Measurements from ENCODE around the gene MMP10.

Gene MMP10

DNA sequence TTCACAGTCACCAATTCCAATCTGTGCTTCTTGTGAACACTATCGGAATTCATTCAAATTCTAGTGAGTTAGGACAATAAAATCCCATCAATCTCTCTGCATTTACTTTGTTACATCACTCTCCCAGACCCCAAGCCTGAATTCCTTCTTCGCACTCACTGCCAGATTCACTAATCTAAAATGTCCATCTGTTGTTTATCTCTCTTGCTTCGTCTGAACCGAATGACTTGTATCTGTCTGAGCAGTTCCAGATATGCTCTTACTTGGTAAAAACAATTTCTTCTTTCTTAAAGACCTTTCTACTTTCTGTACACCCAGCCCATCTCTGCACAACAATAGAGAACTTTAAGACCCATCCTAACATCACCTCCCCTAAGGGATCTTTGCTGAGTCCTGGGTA is 7.0 kb downstream of the MMP10 start:
- in situ Hi-C loops (cut with MboI; ENCODE audit: low sequenced_read_pairs, unreplicated experiment) = no loop called here
- TF ChIP-seq, protein P1, sequence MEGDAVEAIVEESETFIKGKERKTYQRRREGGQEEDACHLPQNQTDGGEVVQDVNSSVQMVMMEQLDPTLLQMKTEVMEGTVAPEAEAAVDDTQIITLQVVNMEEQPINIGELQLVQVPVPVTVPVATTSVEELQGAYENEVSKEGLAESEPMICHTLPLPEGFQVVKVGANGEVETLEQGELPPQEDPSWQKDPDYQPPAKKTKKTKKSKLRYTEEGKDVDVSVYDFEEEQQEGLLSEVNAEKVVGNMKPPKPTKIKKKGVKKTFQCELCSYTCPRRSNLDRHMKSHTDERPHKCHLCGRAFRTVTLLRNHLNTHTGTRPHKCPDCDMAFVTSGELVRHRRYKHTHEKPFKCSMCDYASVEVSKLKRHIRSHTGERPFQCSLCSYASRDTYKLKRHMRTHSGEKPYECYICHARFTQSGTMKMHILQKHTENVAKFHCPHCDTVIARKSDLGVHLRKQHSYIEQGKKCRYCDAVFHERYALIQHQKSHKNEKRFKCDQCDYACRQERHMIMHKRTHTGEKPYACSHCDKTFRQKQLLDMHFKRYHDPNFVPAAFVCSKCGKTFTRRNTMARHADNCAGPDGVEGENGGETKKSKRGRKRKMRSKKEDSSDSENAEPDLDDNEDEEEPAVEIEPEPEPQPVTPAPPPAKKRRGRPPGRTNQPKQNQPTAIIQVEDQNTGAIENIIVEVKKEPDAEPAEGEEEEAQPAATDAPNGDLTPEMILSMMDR (IDR thresholded peaks at IDR 0.05; ENCODE audit: borderline replicate concordance, control extremely low read depth, extremely low read depth, insufficient read depth, missing control alignments) = no peak
- no peak for DNase-seq (ENCODE audit: low spot score)

DNA sequence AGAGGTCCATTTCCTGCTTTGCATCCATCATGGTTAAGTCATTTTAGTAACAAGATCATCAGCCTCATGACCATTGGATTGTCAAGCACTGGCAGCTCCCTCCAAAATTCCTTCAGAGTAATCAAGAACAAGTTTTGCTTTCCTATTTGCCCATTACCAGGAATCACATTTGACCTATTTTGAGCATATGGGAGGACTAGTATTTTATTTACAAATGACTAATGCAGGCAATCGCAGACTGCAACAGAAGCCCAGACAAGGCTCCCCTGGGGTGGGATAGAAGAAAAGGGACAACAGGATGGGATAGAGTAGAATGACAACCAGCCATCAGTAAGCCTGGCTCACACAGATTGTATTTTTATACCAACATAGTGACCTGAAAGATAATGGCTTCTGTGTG is 9.1 kb downstream of the MMP10 start:
- TF ChIP-seq, protein P1 (IDR thresholded peaks at IDR 0.05; ENCODE audit: borderline replicate concordance, control extremely low read depth, extremely low read depth, insufficient read depth, missing control alignments) = no peak
- in situ Hi-C loops (cut with MboI; ENCODE audit: low sequenced_read_pairs, unreplicated experiment) = no loop called here
- no peak for DNase-seq (ENCODE audit: low spot score)

DNA sequence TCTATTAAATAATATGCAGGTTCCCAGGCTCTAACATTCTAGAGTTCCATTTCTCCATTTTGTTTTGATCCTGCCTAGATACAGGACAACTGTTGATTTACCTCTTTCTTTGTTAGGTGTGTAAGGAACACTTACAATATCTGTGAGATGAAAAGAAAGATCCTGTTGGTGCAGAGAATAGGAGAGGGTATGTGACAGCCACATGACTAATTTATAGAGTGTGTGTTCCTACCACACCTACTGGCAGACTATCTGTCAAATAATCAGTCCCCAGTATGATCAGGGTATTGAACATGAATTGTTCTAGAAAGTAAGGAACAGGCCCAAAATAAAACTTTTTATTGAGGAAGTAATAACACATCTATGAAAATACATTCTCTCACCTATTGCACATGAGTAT is 10.2 kb downstream of the MMP10 start:
- TF ChIP-seq, protein P1 (IDR thresholded peaks at IDR 0.05; ENCODE audit: borderline replicate concordance, control extremely low read depth, extremely low read depth, insufficient read depth, missing control alignments) = no peak
- no peak for DNase-seq (ENCODE audit: low spot score)
- in situ Hi-C loops (cut with MboI; ENCODE audit: low sequenced_read_pairs, unreplicated experiment) = no loop called here

DNA sequence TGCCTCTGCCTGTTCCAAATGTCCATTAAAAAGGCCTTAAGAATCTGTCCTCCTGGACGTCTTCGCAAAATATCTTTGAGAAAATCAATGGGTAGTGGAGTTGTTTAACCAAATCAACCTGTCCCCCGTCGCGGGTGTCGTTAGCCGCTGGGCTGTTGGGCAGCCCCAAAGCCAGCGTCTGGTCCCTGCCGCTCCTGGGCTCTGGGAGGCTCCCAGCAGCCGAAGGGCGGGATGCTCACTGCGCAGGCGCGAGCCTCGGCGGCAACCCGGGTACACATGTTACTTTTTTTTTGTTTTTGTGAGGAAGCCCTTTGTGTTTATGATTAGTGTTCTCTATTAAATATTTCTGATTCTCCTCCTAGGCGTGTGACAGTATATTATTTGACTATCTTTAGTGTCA is 12.6 kb downstream of the MMP10 start:
- DNase-seq (ENCODE audit: low spot score) = no peak
- in situ Hi-C loops (cut with MboI; ENCODE audit: low sequenced_read_pairs, unreplicated experiment) = no loop called here
- TF ChIP-seq, protein P1 (IDR thresholded peaks at IDR 0.05; ENCODE audit: borderline replicate concordance, control extremely low read depth, extremely low read depth, insufficient read depth, missing control alignments) = no peak

DNA sequence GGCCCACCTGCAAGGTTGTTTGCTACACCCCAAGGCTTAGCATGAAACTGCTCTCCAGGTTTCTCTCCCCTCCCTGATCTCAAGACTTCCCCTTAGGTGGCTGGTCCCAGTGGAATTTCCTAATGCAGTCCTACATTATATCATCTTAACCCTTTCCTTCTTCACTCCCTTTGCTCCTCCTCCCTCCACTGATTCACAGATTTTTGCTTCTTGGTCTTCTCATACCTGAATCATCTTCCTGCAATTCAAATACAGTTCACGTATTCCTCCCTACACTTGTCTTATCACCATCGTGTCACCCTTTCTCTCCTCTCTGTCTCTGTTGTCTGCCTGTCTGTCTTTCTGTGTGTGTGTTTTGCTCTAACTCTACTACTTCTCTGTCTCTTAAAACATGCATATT is 17.0 kb downstream of the MMP10 start:
- in situ Hi-C loops (cut with MboI; ENCODE audit: low sequenced_read_pairs, unreplicated experiment) = no loop called here
- no peak for DNase-seq (ENCODE audit: low spot score)
- TF ChIP-seq, protein P1 (IDR thresholded peaks at IDR 0.05; ENCODE audit: borderline replicate concordance, control extremely low read depth, extremely low read depth, insufficient read depth, missing control alignments) = no peak

DNA sequence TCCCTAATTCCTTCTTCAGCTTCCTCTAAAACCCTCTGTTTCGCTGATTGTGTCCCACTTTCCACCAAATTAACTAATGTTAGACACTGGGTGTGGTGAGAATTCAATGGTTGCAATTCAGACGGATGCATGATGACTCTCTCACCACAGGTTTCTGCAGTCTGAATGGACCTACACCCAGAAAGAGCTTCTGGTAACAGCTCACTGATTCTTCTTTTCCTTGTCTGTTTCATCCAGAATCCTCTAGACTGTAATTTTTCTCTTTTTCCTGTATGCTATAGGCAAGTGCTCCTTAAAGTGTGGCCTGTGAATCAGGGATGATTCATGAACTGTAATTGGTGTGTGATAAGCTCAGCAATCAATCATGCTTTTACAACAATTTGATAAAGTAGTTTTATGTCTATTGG is 18.1 kb downstream of the MMP10 start:
- no peak for DNase-seq (ENCODE audit: low spot score)
- in situ Hi-C loops (cut with MboI; ENCODE audit: low sequenced_read_pairs, unreplicated experiment) = no loop called here
- TF ChIP-seq, protein P1 (IDR thresholded peaks at IDR 0.05; ENCODE audit: borderline replicate concordance, control extremely low read depth, extremely low read depth, insufficient read depth, missing control alignments) = no peak
